PC-9 (cell line): Measurements from ENCODE around the gene SH3BGRL3.

Experiments
- CTCF ChIP-seq: fragments of 200-600 bp; sonication (generic); conservative IDR thresholded peaks from 2 replicates; pipeline ENCODE4 v1.6.1; 2017; ENCODE audit warnings: mixed run types, antibody characterized with exemption, mild to moderate bottlenecking, moderate library complexity
- EZH2 ChIP-seq: fragments of 200-600 bp; sonication (generic); IDR thresholded peaks from 2 replicates; pipeline ENCODE4 v1.8.0; 2017; ENCODE audit warnings: antibody characterized with exemption, low read depth

GRCh38 chr1:26259578-26259977 lies 20.3 kb upstream of the SH3BGRL3 start:
- no peak for TF ChIP-seq CTCF
- TF ChIP-seq EZH2 = no peak
